Effector memory CD4-positive, alpha-beta T cell (primary cell): ENCODE data around the gene CPNE4.

Experiments
- DNase-seq, 3 donors: peaks; one replicate each; pipeline ENCODE4 v3.0.0-alpha.2; 2020
- H3K27ac ChIP-seq: 2 replicates; pipeline ENCODE4 v1.7.0; 2013; ENCODE audit warnings: mild to moderate bottlenecking, low read length, moderate library complexity; ENCODE audit not compliant: insufficient read depth, poor library complexity, severe bottlenecking
- H3K27me3 ChIP-seq: replicated peaks from 2 replicates; pipeline ENCODE4 v1.7.0; 2013; ENCODE audit warnings: mild to moderate bottlenecking, low read length; ENCODE audit not compliant: insufficient read depth, control insufficient read depth, poor library complexity, severe bottlenecking
- H3K36me3 ChIP-seq: 2 replicates; pipeline ENCODE4 v1.7.0; 2013; ENCODE audit warnings: mild to moderate bottlenecking, low read length, moderate library complexity; ENCODE audit not compliant: control insufficient read depth, insufficient read depth
- H3K4me1 ChIP-seq: 2 replicates; pipeline ENCODE4 v1.7.0; 2013; ENCODE audit warnings: low read length, mild to moderate bottlenecking; ENCODE audit not compliant: control insufficient read depth, insufficient read depth, poor library complexity, severe bottlenecking
- H3K4me3 ChIP-seq: 2 replicates; pipeline ENCODE4 v1.7.0; 2013; ENCODE audit warnings: low read length, low read depth, mild to moderate bottlenecking; ENCODE audit not compliant: insufficient read depth, poor library complexity, severe bottlenecking
- H3K9me3 ChIP-seq: 2 replicates; pipeline ENCODE4 v1.7.0; 2013; ENCODE audit warnings: mild to moderate bottlenecking, low read length, moderate library complexity; ENCODE audit not compliant: control insufficient read depth
- total RNA-seq, 3 donors: gene quantifications; one replicate each; lab custom pipeline; 2026; lab: John Stamatoyannopoulos, UW

The CPNE4 gene
- total RNA-seq, result 0 reads per million in 3 donors

DNA sequence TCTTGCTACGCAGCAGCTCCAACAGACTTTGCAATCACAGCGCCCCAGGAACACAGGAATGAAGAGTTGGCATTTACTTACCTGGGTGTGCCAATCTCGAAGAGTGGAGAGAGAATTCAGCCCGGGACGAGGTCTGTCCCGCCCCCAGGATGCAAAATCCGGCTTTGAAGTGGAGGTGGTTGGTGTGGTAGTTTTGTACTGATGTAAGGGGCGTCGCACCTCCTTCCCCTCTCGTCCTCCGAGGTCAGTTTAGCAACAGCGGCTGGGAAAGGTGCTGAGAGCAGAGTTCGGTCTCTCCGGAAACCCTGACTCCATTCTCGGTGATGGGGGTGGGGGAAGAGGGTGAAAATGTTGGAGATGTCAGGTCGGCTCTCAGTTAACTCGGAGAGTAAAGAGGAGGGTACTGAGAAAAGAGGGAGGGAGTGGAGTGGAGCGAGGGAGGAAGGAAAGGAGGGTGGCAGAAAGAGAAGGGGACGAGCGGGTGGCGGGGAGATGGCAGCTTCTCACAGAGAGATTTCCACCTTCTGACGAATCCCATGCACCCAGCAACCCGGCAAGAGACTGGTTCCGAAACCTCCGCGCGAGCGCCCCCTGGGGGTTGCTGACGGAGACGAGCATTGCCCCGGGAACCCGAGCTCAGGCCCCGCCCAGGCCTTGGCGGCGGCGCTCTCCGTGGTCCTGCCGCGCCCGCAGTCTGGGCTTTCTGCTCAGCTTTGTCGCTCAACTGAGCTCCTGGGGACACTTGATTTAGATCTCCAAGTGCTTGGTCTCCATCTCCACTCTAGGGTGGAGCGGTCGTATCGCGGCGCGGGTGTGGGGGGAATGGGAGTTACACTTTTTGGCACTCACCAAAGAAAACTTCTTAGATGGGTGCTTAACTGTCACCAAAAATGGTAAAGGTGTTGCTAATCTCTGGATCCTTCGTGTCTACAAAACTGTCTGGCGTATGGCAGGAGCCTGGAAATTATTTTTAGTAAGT, at the start of gene CPNE4:
Gene CPNE4, minus strand, starts transcription at position 529 of the 979 bp plus-strand sequence.
- peak in 2 of 3 donors; percentile 2 to 9 for DNase-seq
- Histone ChIP-seq H3K36me3 (no peaks in the 10 kb centered on the region), H3K4me1 (no peaks in the 10 kb centered on the region), H3K9me3 (no peaks in the 10 kb centered on the region), H3K27ac (no peak within 1 kb of the TSS), H3K4me3 (no peak within 1 kb of the TSS), H3K27me3 (peaks cover 24% of the 10 kb centered on the region)

DNA sequence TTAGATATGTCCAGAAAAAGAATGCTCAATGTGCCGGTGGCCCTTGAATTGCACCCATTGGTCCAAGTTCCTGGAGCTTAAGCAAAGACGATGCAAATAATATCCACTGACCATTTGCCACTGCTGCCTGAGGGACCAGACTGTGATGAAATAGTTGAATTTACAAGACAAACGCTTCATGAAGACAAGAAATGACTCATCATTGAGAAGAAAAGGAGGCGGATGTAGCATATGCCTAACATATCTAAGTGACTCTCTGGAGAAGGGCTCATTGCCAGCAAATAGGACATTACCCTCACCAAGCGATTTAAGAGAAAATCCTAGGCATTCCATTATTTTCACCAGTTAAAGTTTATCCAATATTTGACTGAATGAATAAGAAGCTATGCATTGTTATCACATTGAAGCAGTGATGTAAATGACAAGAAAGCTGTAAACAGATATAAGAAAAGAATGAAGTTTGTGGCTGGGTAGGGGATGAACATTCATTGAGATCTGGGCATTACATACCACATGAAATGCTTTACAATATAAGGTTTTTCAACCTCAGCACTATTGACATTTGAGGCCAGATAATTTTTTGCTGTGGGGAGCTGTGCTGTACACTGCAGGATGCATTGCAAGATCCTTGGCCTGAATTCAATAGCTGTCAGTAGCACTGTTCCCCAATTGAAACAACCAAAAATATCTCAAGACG, 48.9 kb upstream of the CPNE4 start:
- Histone ChIP-seq H3K4me3 (no peak overlapping the region), H3K9me3 (no peaks in the 10 kb centered on the region), H3K4me1 (no peaks in the 10 kb centered on the region), H3K27me3 (no peaks in the 10 kb centered on the region), H3K36me3 (no peaks in the 10 kb centered on the region), H3K27ac (no peak overlapping the region)
- DNase-seq, result no peak

DNA sequence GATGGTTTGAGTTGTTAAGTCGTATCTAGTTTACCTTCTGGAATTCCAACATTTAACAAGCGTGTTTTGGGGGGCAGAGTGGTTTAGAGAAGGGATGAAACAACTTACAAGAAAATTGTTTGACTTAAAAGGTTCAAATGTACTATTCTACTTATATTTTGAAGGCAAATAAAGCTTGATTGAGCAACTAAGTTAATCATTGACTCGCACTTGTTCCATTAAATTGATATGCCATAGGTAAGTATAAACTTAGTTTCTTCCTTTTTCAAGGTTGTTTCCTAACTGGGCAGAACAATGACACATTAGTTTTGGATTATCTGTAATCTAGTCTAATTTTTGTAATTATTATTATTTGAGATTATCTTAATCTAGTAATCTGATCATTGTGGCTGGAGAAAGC, 48.3 kb upstream of the CPNE4 start:
- H3K27ac ChIP-seq, result no peak overlapping the region
- H3K36me3 ChIP-seq, result no peaks in the 10 kb centered on the region
- no peaks in the 10 kb centered on the region for H3K4me1 ChIP-seq
- DNase-seq, result no peak
- no peaks in the 10 kb centered on the region for H3K9me3 ChIP-seq
- no peak overlapping the region for H3K4me3 ChIP-seq
- no peaks in the 10 kb centered on the region for H3K27me3 ChIP-seq

DNA sequence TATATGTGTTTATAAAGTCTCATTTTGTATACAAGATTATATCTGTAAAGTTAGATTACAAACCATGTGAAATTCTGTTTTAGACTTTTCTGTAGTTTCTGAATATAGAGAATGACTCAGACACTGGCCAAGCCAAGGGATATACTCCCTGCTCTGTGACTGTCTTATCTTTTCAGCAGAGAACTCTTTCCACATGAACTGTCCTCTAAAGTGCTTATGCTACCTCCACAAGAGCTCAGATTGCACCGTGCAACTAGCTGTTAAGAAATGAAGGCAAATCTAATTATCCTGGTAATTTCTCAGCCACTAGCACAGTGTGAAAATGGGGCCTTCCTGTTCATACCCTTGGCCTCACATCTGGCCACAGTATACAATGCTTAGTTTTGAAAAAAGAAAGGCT, 44.3 kb upstream of the CPNE4 start:
- DNase-seq, result no peak
- Histone ChIP-seq H3K27ac (no peak overlapping the region), H3K4me1 (no peaks in the 10 kb centered on the region), H3K36me3 (no peaks in the 10 kb centered on the region), H3K27me3 (no peaks in the 10 kb centered on the region), H3K4me3 (no peak overlapping the region), H3K9me3 (no peaks in the 10 kb centered on the region)

DNA sequence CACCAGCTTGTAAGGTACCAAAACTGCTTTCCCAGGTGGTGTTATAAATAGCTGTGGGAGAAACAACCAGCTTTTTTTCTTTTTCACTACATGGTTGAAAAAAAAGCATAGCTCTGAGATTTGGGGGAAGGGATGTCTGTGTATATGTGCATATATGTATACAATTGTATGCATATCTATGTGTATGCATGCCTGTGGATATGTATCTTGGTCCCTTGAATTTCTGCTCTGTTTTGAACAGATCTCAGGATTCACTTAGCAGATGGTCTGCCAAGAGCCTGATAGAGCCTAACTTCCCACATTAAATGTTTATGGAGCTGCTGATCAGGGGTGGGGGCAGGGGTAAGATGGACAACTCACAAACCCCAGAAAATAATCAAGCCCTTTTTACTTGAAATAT, 39.0 kb upstream of the CPNE4 start:
- Histone ChIP-seq H3K36me3 (no peaks in the 10 kb centered on the region), H3K27ac (no peak overlapping the region), H3K4me1 (no peaks in the 10 kb centered on the region), H3K27me3 (no peaks in the 10 kb centered on the region), H3K9me3 (no peaks in the 10 kb centered on the region), H3K4me3 (no peak overlapping the region)
- no peak for DNase-seq

DNA sequence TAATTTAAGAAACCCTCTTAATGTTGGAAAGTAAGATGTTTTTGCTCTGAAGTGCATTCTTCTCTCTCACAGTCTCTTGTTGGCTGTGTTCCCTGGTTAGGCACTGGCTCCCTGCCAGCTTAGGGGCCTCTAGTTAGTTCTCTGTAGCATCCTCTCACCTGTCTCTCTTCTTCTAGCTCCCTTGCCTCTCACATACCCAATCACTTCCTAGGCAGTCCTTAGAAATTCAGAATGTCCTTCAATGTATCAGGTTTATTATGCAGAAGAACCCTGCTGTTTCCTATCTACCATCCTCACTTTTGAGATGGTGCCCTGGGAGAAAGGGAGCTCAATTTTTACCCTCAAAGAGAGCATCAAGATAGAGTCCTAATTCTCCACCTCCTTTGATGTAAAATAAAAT, 36.2 kb upstream of the CPNE4 start:
- Histone ChIP-seq H3K4me1 (no peaks in the 10 kb centered on the region), H3K9me3 (no peaks in the 10 kb centered on the region), H3K4me3 (no peak overlapping the region), H3K27me3 (no peaks in the 10 kb centered on the region), H3K27ac (no peak overlapping the region), H3K36me3 (no peaks in the 10 kb centered on the region)
- no peak for DNase-seq

DNA sequence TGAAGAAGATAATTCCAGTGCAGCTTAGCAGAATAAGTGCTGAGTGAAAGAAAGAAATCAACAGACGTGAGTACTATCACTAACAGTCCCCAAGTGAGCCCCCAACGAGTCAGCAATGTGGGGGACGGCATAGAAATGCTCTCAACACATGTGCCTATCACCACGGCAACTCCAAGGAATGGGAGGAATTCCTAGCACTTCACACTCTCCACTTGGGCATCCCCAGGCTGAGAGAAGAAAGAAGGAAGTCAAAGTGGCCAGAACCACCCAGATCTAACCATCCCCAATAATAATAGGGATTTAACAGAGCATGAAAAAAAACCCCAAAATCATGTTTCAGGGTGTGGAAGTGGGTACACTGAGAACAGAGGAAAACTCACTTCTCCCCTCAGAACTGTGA, 29.3 kb upstream of the CPNE4 start:
- no peaks in the 10 kb centered on the region for H3K9me3 ChIP-seq
- no peak overlapping the region for H3K4me3 ChIP-seq
- H3K27me3 ChIP-seq, result no peaks in the 10 kb centered on the region
- H3K4me1 ChIP-seq, result no peaks in the 10 kb centered on the region
- no peaks in the 10 kb centered on the region for H3K36me3 ChIP-seq
- H3K27ac ChIP-seq, result no peak overlapping the region
- DNase-seq, result no peak

DNA sequence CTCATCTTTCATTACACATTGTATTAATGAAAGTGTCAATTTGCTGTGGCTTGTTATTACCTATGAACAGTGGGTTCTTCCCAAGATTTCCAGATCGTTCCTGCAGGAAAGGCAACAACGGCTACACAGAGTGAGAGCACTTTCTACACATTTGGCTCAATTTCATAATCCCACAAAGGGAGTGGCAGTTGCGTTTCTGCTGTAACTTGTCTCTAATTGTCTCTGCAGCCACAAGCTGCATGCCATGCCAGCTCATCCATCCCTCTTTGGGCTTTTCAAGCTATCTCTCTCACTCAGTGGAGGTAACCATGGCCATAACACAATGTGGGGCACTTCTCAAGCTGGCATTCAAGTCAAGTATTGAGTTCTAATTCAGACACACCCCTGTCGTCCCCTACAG, 27.7 kb upstream of the CPNE4 start:
- H3K9me3 ChIP-seq, result no peaks in the 10 kb centered on the region
- H3K36me3 ChIP-seq, result no peaks in the 10 kb centered on the region
- no peak overlapping the region for H3K4me3 ChIP-seq
- H3K4me1 ChIP-seq, result no peaks in the 10 kb centered on the region
- H3K27me3 ChIP-seq, result no peaks in the 10 kb centered on the region
- DNase-seq, result no peak
- H3K27ac ChIP-seq, result no peak overlapping the region

DNA sequence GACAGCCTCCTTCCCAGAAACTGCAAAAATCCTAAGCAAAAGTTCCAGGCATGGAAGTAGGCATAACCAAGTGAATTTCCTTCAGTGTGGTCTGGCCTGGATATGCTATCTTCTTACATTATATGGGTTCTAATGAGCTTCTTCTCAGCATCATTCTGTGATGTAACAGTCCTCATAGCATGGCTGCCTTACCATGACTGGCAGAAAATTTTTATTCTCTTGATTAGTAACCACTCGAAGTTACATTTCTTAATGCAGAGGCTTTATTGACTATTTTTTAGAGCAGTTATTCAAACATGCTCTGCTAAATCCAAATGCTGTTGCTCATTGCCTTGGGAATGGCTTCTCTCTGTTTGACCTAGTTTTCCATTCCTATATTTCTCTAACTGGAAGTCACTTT, 21.1 kb upstream of the CPNE4 start:
- Histone ChIP-seq H3K4me1 (no peaks in the 10 kb centered on the region), H3K27me3 (no peaks in the 10 kb centered on the region), H3K27ac (no peak overlapping the region), H3K36me3 (no peaks in the 10 kb centered on the region), H3K9me3 (no peaks in the 10 kb centered on the region), H3K4me3 (no peak overlapping the region)
- DNase-seq, result no peak

DNA sequence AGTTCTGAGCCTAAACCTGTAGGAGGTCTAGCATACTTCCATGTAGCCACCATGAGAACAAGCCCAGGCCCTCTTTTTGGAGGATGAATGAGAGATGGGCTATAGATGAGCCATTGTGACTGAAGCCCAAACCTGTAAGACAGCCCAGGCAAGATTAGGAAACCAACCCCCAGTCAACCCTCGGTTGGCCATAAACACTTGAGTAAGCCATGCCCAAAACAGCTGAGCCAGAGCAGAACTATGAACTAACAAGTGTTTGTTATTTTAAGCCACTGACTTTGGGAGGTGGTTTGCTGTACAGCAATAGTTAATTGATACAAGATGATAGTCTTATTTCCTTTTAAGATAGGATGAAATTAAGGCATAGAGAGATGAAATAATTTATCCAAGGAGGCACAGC, 12.4 kb upstream of the CPNE4 start:
- Histone ChIP-seq H3K9me3 (no peaks in the 10 kb centered on the region), H3K4me3 (no peak overlapping the region), H3K27ac (no peak overlapping the region), H3K4me1 (no peaks in the 10 kb centered on the region), H3K36me3 (no peaks in the 10 kb centered on the region), H3K27me3 (no peaks in the 10 kb centered on the region)
- DNase-seq, result no peak
